K562 (cell line): ENCODE data around the gene AP1B1. TPM values are rescaled to one million over a fixed set of nuclear protein-coding genes. Genes with fewer than 3 reads are reported as not detected.

Experiments
- ARID2 ChIP-seq: fragments of 450-650 bp; IDR thresholded peaks from 2 replicates; pipeline ENCODE4 v1.6.1; 2017; ENCODE audit warnings: antibody characterized with exemption, mild to moderate bottlenecking
- ATF7 ChIP-seq: fragments of 450-650 bp; IDR thresholded peaks from 2 replicates; pipeline ENCODE4 v1.7.1; 2014; ENCODE audit warnings: mild to moderate bottlenecking, moderate library complexity
- CTCF ChIP-seq, 3 experiments: IDR thresholded peaks in 2 of 3; conservative IDR thresholded peaks in 1 of 3; 2 replicates each; pipeline ENCODE4 v1.5.1; 2011 to 2012; ENCODE audit warnings: low read length in 3 of 3, mild to moderate bottlenecking in 3 of 3, control low read depth in 2 of 3, improper control_type of control experiment in 1 of 3, inconsistent platforms in 1 of 3, low read depth in 1 of 3, mixed read lengths in 1 of 3, moderate library complexity in 1 of 3; ENCODE audit not compliant: insufficient read depth in 2 of 3
- DMBX1 ChIP-seq: fragments of 250-450 bp; sonication (Bioruptor Pico); IDR thresholded peaks from 2 replicates; pipeline ENCODE4 v1.8.0; 2022; ENCODE audit warnings: inconsistent platforms, mild to moderate bottlenecking, moderate library complexity, borderline replicate concordance
- EP300 ChIP-seq: IDR thresholded peaks from 2 replicates; pipeline ENCODE4 v1.6.1; 2012; ENCODE audit warnings: low read length, improper control_type of control experiment
- FIP1L1 ChIP-seq: fragments of 200-400 bp; formaldehyde crosslinking; IDR thresholded peaks from 2 replicates; pipeline ENCODE4 v1.6.1; 2018; ENCODE audit warnings: mild to moderate bottlenecking, low read depth, low read length; ENCODE audit not compliant: poor library complexity, severe bottlenecking
- HMGN3 ChIP-seq: IDR thresholded peaks from 2 replicates; pipeline ENCODE4 v1.6.1; 2011; ENCODE audit warnings: borderline replicate concordance, low read depth, mild to moderate bottlenecking, mixed read lengths, low read length; ENCODE audit not compliant: insufficient read length; ENCODE audit errors: extremely low read depth
- LEF1 ChIP-seq: fragments of 450-650 bp; IDR thresholded peaks from 2 replicates; pipeline ENCODE4 v1.6.1; 2016; ENCODE audit warnings: mild to moderate bottlenecking
- SAFB ChIP-seq: fragments of 200-400 bp; formaldehyde crosslinking; IDR thresholded peaks from 2 replicates; pipeline ENCODE4 v1.6.1; 2017; ENCODE audit warnings: low read depth, low read length, borderline replicate concordance
- SMARCC2 ChIP-seq: fragments of 450-650 bp; IDR thresholded peaks from 2 replicates; pipeline ENCODE4 v1.6.1; 2017; ENCODE audit warnings: antibody characterized with exemption, moderate library complexity, mild to moderate bottlenecking, low read depth
- ZNF507 ChIP-seq: conservative IDR thresholded peaks from 2 replicates; pipeline ENCODE4 v1.6.1; 2017; ENCODE audit warnings: missing genetic modification characterization, missing compliant biosample characterization
- ZNF696 ChIP-seq: fragments of 250-450 bp; sonication (Bioruptor Pico); conservative IDR thresholded peaks from 2 replicates; pipeline ENCODE4 v1.4.0; 2020; ENCODE audit warnings: mild to moderate bottlenecking, moderate library complexity
- polyA plus RNA-seq, 8 experiments: library from polyadenylated mRNA; depleted of rRNA in 4 of 8; stranded (reverse) in 5 of 8; unstranded in 3 of 8; fragments of >200 nt; fragmentation: Nextera tagmentation in 2 of 8; fragmentation: Illumina TruSeq in 1 of 8; extraction: Ambion mirVana in 2 of 8; extraction: Trizol in 1 of 8; gene quantifications; 2 replicates each; pipeline versions ENCODE4 v1.2.1 to v1.2.3, GENCODE V29; 2011 to 2014; ENCODE audit warnings: inconsistent platforms in 1 of 8, missing spikeins in 1 of 8
- total RNA-seq, 7 experiments: library from RNA; depleted of rRNA in 6 of 7; stranded (reverse); fragments of >200 nt in 6 of 7; fragmentation: Illumina TruSeq in 2 of 7; extraction: Trizol in 2 of 7; gene quantifications; 2 replicates each; pipeline versions ENCODE4 v1.2.1 to v1.2.3, GENCODE V29; 2011 to 2021; ENCODE audit warnings: low replicate concordance in 1 of 7
- TF ChIP-seq, protein P1 (sequence below): IDR thresholded peaks from 2 replicates; pipeline ENCODE4 v1.6.1; 2016; ENCODE audit warnings: missing genetic modification characterization, missing compliant biosample characterization
- TF ChIP-seq, protein P2 (sequence below), 2 experiments: fragments of 450-650 bp; formaldehyde crosslinking in 1 of 2; IDR thresholded peaks; 2 replicates each; pipeline versions ENCODE4 v1.4.0 to v1.6.1; 2014 to 2020; ENCODE audit warnings: mild to moderate bottlenecking in 2 of 2, borderline replicate concordance in 1 of 2, low read depth in 1 of 2

AP1B1 gene
- total and polyA plus RNA-seq, 9 of the 15 experiments (the other 6 are each of a cell fraction or from before 2014, with no cell fraction given): 1.2 to 60.9 (median 30.1) TPM

- TF ChIP-seq FIP1L1 (no peak), LEF1 (peak; percentile 35; the same call in 1 of the 2 replicates), SAFB (no peak), CTCF (IDR thresholded peaks at IDR 0.05 in 2 of 3, conservative IDR thresholded peaks at IDR 0.05 in 1 of 3; ENCODE audit: insufficient read depth in 2 of 3, low read depth in 1 of 3, low read length in 3 of 3) (peak; percentile 63 to 75 (median 65); a peak in 5 of 6 replicates), ATF7 (peak; percentile 52), HMGN3 (peak; percentile 27), EP300 (no peak; the same call in 1 of the 2 replicates), DMBX1 (CRISPR knock-in tag) (no peak), ZNF507 (tag) (no peak), ZNF696 (no peak), ARID2 (no peak), SMARCC2 (no peak)
- TF ChIP-seq, protein P1, sequence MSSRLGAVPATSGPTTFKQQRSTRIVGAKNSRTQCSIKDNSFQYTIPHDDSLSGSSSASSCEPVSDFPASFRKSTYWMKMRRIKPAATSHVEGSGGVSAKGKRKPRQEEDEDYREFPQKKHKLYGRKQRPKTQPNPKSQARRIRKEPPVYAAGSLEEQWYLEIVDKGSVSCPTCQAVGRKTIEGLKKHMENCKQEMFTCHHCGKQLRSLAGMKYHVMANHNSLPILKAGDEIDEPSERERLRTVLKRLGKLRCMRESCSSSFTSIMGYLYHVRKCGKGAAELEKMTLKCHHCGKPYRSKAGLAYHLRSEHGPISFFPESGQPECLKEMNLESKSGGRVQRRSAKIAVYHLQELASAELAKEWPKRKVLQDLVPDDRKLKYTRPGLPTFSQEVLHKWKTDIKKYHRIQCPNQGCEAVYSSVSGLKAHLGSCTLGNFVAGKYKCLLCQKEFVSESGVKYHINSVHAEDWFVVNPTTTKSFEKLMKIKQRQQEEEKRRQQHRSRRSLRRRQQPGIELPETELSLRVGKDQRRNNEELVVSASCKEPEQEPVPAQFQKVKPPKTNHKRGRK (tag): no peak
- TF ChIP-seq, protein P2, sequence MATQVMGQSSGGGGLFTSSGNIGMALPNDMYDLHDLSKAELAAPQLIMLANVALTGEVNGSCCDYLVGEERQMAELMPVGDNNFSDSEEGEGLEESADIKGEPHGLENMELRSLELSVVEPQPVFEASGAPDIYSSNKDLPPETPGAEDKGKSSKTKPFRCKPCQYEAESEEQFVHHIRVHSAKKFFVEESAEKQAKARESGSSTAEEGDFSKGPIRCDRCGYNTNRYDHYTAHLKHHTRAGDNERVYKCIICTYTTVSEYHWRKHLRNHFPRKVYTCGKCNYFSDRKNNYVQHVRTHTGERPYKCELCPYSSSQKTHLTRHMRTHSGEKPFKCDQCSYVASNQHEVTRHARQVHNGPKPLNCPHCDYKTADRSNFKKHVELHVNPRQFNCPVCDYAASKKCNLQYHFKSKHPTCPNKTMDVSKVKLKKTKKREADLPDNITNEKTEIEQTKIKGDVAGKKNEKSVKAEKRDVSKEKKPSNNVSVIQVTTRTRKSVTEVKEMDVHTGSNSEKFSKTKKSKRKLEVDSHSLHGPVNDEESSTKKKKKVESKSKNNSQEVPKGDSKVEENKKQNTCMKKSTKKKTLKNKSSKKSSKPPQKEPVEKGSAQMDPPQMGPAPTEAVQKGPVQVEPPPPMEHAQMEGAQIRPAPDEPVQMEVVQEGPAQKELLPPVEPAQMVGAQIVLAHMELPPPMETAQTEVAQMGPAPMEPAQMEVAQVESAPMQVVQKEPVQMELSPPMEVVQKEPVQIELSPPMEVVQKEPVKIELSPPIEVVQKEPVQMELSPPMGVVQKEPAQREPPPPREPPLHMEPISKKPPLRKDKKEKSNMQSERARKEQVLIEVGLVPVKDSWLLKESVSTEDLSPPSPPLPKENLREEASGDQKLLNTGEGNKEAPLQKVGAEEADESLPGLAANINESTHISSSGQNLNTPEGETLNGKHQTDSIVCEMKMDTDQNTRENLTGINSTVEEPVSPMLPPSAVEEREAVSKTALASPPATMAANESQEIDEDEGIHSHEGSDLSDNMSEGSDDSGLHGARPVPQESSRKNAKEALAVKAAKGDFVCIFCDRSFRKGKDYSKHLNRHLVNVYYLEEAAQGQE (IDR thresholded peaks at IDR 0.05; ENCODE audit: borderline replicate concordance): peak; percentile 32; the same call in 1 of the 2 replicates
- TF ChIP-seq, protein P2 (CRISPR knock-in tag; IDR thresholded peaks at IDR 0.05; ENCODE audit: low read depth): no peak
Observed at GRCh38 chr22:29306175-29306834, 82.1 kb downstream of the AP1B1 start, which contains the start of gene GAS2L1 (continued).
